Natural killer cell (primary cell): ENCODE results near the gene GSG1L. TPM values are rescaled to one million over a fixed set of nuclear protein-coding genes. Genes with fewer than 3 reads are reported as not detected.

Source experiments
- ATAC-seq, 3 donors: fragments of 150-1000 bp in 2 of 3; fragments of 200-7000 bp in 1 of 3; cut with Tn5 transposase; 1 replicate in 1 of 3; 2 replicates in 2 of 3; pipeline ENCODE4 v1.10.0; 2021; ENCODE audit warnings: mild to moderate bottlenecking in 2 of 3, moderate library complexity in 2 of 3
- DNase-seq, 2 donors: peaks; one replicate each; pipeline versions ENCODE4 v3.0.0 to v3.0.0-alpha.2; 2013 to 2021; ENCODE audit warnings: mixed read lengths in 1 of 2
- H3K27ac ChIP-seq: one replicate; pipeline ENCODE4 v1.5.1; 2013; ENCODE audit warnings: mild to moderate bottlenecking, low read length
- H3K27me3 ChIP-seq: one replicate; pipeline ENCODE4 v1.6.1; 2013; ENCODE audit warnings: low read length; ENCODE audit not compliant: control insufficient read depth, insufficient read depth
- H3K36me3 ChIP-seq: one replicate; pipeline ENCODE4 v1.6.1; 2013; ENCODE audit warnings: low read length; ENCODE audit not compliant: control insufficient read depth, insufficient read depth
- H3K4me1 ChIP-seq: one replicate; pipeline ENCODE4 v1.6.1; 2013; ENCODE audit warnings: low read length; ENCODE audit not compliant: control insufficient read depth, insufficient read depth
- H3K4me3 ChIP-seq: one replicate; pipeline ENCODE4 v1.5.1; 2013; ENCODE audit warnings: low read length
- H3K9me3 ChIP-seq: one replicate; pipeline ENCODE4 v1.6.1; 2013; ENCODE audit warnings: low read length; ENCODE audit not compliant: control insufficient read depth, insufficient read depth
- H3K27ac Mint-ChIP-seq, 2 donors: one replicate each; pipeline ENCODE4 v1.8.0; 2022; ENCODE audit warnings: mild to moderate bottlenecking in 2 of 2, mixed read lengths in 2 of 2, moderate library complexity in 1 of 2
- H3K27me3 Mint-ChIP-seq, 2 donors: one replicate each; pipeline ENCODE4 v1.8.0; 2022; ENCODE audit warnings: low read depth in 2 of 2, mixed read lengths in 2 of 2
- H3K36me3 Mint-ChIP-seq: one replicate; pipeline ENCODE4 v1.8.0; 2022; ENCODE audit warnings: mixed read lengths
- H3K4me1 Mint-ChIP-seq, 2 donors: one replicate each; pipeline ENCODE4 v1.8.0; 2022; ENCODE audit warnings: mixed read lengths in 2 of 2
- H3K4me3 Mint-ChIP-seq: one replicate; pipeline ENCODE4 v1.8.0; 2022; ENCODE audit warnings: mild to moderate bottlenecking, moderate library complexity, mixed read lengths
- H3K9me3 Mint-ChIP-seq, 2 donors: one replicate each; pipeline ENCODE4 v1.8.0; 2022; ENCODE audit warnings: mixed read lengths in 2 of 2
- WGBS: methylation state at CpG from one replicate; pipeline ENCODE4 v1.1.7; 2013; ENCODE audit warnings: missing lambda C conversion rate; ENCODE audit not compliant: insufficient coverage; 5-methylcytosine and 5-hydroxymethylcytosine counted together
- intact Hi-C: fragments of 100-400 bp; cut with micrococcal nuclease; formaldehyde crosslinking; loops from one replicate; pipeline ENCODE4 v1.14.2; 2022
- total RNA-seq, 4 donors: library from RNA; stranded (reverse); fragments of 120-200 nt in 1 of 4; gene quantifications; one replicate each; pipeline versions ENCODE4 v1.2.3 to v1.2.4, GENCODE V29; 2013 to 2022
- TF ChIP-seq, protein P1 (sequence below): fragments of 200-600 bp; IDR thresholded peaks from one replicate; pipeline ENCODE4 v1.8.0; 2022; ENCODE audit warnings: antibody characterized with exemption

GSG1L gene
- total RNA-seq, 3 donors from 2014 or later (not counting 1 experiment from before 2014, with no cell fraction given) = 0.25 TPM; not detected in 2

DNA sequence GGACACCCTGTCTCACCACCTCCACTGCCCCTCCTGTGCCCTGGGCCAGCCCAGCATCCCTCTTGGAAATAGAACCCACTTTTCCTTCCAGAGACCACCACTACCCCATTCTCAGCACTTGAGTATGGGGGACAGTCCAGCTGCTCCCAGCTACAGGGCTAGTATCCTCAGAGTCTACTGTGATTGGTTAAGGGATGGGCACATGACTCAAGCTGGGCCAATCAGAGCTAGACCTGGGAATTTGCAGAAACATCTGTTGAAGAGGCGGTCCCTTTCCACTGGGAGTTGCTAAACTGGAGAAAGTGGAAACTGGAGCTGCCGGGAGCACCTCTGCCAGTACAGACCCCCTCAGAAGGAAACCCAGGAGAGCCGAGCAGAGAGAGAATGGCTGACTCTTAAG is 156.6 kb downstream of the GSG1L start:
- H3K4me3 ChIP-seq = no peak overlapping the region
- Mint-ChIP-seq H3K27ac (no peak overlapping the region), H3K36me3 (no peaks in the 10 kb centered on the region), H3K4me3 (no peak overlapping the region), H3K9me3 (no peaks in the 10 kb centered on the region), H3K4me1 (peaks cover 0 to 5% of the 10 kb centered on the region in 2 donors), H3K27me3 (peaks cover 3 to 14% of the 10 kb centered on the region in 2 donors)
- no peak overlapping the region for H3K27ac ChIP-seq
- no peaks in the 10 kb centered on the region for H3K27me3 ChIP-seq
- WGBS = 88% methylated on average over 3 of the region's 3 CpGs
- H3K4me1 ChIP-seq = no peaks in the 10 kb centered on the region
- DNase-seq (no peak), ATAC-seq (no peak)
- intact Hi-C loops = no loop called here
- TF ChIP-seq, protein P1, sequence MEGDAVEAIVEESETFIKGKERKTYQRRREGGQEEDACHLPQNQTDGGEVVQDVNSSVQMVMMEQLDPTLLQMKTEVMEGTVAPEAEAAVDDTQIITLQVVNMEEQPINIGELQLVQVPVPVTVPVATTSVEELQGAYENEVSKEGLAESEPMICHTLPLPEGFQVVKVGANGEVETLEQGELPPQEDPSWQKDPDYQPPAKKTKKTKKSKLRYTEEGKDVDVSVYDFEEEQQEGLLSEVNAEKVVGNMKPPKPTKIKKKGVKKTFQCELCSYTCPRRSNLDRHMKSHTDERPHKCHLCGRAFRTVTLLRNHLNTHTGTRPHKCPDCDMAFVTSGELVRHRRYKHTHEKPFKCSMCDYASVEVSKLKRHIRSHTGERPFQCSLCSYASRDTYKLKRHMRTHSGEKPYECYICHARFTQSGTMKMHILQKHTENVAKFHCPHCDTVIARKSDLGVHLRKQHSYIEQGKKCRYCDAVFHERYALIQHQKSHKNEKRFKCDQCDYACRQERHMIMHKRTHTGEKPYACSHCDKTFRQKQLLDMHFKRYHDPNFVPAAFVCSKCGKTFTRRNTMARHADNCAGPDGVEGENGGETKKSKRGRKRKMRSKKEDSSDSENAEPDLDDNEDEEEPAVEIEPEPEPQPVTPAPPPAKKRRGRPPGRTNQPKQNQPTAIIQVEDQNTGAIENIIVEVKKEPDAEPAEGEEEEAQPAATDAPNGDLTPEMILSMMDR = no peak
- no peaks in the 10 kb centered on the region for H3K36me3 ChIP-seq
- no peaks in the 10 kb centered on the region for H3K9me3 ChIP-seq

DNA sequence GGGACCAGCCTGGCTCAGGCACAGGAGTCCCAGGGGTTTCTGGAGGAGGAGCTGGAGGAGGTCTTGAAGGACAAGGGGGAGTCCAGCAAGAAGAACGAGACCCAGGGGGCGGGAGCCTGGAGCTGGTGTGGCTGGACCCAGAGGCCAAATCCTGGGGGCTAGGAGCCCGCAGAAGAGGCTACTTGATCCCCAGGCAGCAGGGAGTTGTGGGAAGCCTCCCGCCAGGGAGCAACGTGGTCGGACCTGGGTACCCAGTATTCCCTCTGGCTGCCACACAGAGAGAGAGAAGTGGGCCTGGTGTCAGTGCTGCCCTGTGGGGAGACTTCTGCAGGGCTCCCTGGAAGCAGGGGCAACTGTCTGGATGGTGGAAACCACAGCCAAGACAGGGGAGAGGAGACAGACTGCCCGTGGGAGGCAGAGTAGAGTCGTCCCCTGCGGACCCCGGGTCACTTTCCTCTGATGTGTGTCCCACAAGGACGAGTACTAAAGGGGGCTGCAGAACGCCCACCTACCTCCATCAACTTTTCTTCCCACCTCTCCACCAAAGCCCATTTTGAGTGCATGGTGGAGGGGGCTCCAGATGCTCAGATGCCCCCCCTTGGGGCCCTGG is 160.4 kb downstream of the GSG1L start:
- no peak overlapping the region for H3K4me3 ChIP-seq
- no peak overlapping the region for H3K27ac ChIP-seq
- Mint-ChIP-seq H3K36me3 (no peaks in the 10 kb centered on the region), H3K27ac (no peak overlapping the region), H3K9me3 (no peaks in the 10 kb centered on the region), H3K4me3 (no peak overlapping the region), H3K4me1 (peaks cover 0 to 5% of the 10 kb centered on the region in 2 donors), H3K27me3 (peaks cover 4 to 16% of the 10 kb centered on the region in 2 donors)
- intact Hi-C loops = no loop called here
- H3K27me3 ChIP-seq = no peaks in the 10 kb centered on the region
- H3K9me3 ChIP-seq = no peaks in the 10 kb centered on the region
- 63% methylated on average over 11 of the region's 12 CpGs for WGBS
- no peak for ATAC-seq
- no peaks in the 10 kb centered on the region for H3K4me1 ChIP-seq
- H3K36me3 ChIP-seq = no peaks in the 10 kb centered on the region
- no peak for DNase-seq
- TF ChIP-seq, protein P1 = no peak

DNA sequence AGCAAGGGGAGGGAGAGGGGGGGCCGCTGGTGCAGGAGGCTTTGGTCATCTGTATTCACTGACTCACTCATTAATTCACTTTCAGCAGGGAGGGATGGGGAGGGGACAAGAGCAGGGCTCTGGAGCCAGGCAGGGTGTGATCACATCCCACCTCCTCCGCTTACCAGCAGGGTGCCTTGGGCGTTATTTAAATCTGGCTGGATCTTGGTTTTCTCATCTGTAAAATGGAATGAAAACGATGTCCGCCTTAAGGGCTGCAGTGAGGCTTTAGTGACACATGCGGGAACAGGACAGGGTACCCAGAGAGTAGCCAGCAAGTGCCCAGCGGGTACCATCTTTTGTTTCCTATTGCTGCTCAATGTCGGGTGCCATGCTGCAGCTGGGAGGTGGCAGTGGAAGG is 161.0 kb downstream of the GSG1L start:
- no peak overlapping the region for H3K27ac ChIP-seq
- H3K9me3 Mint-ChIP-seq = no peaks in the 10 kb centered on the region
- H3K36me3 ChIP-seq = no peaks in the 10 kb centered on the region
- intact Hi-C loops = no loop called here
- H3K4me3 ChIP-seq = no peak overlapping the region
- TF ChIP-seq, protein P1 = no peak
- H3K4me1 Mint-ChIP-seq = peaks cover 0 to 5% of the 10 kb centered on the region in 2 donors
- no peak overlapping the region for H3K27ac Mint-ChIP-seq
- no peak for ATAC-seq
- H3K4me3 Mint-ChIP-seq = no peak overlapping the region
- H3K36me3 Mint-ChIP-seq = no peaks in the 10 kb centered on the region
- H3K4me1 ChIP-seq = no peaks in the 10 kb centered on the region
- peaks cover 4 to 16% of the 10 kb centered on the region in 2 donors for H3K27me3 Mint-ChIP-seq
- no peaks in the 10 kb centered on the region for H3K27me3 ChIP-seq
- WGBS = 83% methylated on average over 7 of the region's 8 CpGs
- no peaks in the 10 kb centered on the region for H3K9me3 ChIP-seq
- DNase-seq = no peak

DNA sequence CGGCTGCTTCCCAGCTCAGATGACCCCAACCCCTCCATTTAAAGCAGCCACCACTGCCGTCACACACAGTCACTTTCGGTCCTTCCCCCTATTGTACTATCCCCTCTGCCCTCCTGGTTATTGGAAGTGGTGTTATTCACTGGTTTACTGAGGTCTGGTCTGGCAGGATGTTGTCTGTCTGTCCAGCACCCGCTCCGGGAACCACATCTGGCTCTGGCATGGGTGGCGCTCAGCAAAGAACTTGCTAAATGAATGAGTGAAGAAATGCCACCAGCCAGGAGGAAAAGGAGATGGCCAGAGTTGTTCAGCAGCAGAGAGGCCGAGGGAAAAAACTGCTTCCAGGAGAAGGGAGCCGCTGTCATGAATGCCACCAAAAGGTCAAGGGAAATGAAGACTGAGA is 161.6 kb downstream of the GSG1L start:
- Mint-ChIP-seq H3K4me3 (no peak overlapping the region), H3K27me3 (peaks cover 4 to 16% of the 10 kb centered on the region in 2 donors), H3K36me3 (no peaks in the 10 kb centered on the region), H3K4me1 (peaks cover 0 to 4% of the 10 kb centered on the region in 2 donors), H3K9me3 (no peaks in the 10 kb centered on the region), H3K27ac (no peak overlapping the region)
- Histone ChIP-seq H3K36me3 (no peaks in the 10 kb centered on the region), H3K27ac (no peak overlapping the region), H3K4me3 (no peak overlapping the region), H3K27me3 (no peaks in the 10 kb centered on the region), H3K9me3 (no peaks in the 10 kb centered on the region), H3K4me1 (no peaks in the 10 kb centered on the region)
- no peak for DNase-seq
- 83% methylated on average over 6 of the region's 8 CpGs for WGBS
- TF ChIP-seq, protein P1 = no peak
- intact Hi-C loops = no loop called here
- ATAC-seq = no peak
